ENCODE results near the gene FBLN5. TPM values are rescaled to one million over a fixed set of nuclear protein-coding genes. Genes with fewer than 3 reads are reported as not detected.
"Not testable (repeated sequence)": the region's sequence is repeated elsewhere in the genome, so short reads cannot be mapped to it uniquely, and the experiment has no call there.

FBLN5 gene
- polyA plus RNA-seq, 4 donors = 161 to 185 (median 168) TPM

- DNase-seq (ENCODE audit: low read depth in 4 of 4, low spot score in 3 of 4) = no peak
Measured at GRCh38 chr14:91869556-91869955, 77.9 kb downstream of the FBLN5 start.

GRCh38 chr14:91867316-91867988 is 80.0 kb downstream of the FBLN5 start, which contains the start of gene TC2N:
Gene TC2N, minus strand, starts transcription at chr14:91867536. Its CDS starts 53,767 bp downstream, at chr14:91813769.
- no peak for DNase-seq (ENCODE audit: low read depth in 4 of 4, low spot score in 3 of 4)

- DNase-seq (ENCODE audit: low read depth in 4 of 4, low spot score in 3 of 4) = no peak
Measured at GRCh38 chr14:91866511-91867295, 80.8 kb downstream of the FBLN5 start.

- DNase-seq (ENCODE audit: low read depth in 4 of 4, low spot score in 3 of 4) = no peak
Measured at GRCh38 chr14:91866061-91866460, 81.4 kb downstream of the FBLN5 start.

GRCh38 chr14:91862417-91862816 is 85.1 kb downstream of the FBLN5 start:
- DNase-seq (ENCODE audit: low read depth in 4 of 4, low spot score in 3 of 4) = no peak

- DNase-seq (ENCODE audit: low read depth in 4 of 4, low spot score in 3 of 4) = no peak
Measured at GRCh38 chr14:91861091-91861490, 86.4 kb downstream of the FBLN5 start.

GRCh38 chr14:91860238-91860637 is 87.3 kb downstream of the FBLN5 start:
- no peak for DNase-seq (ENCODE audit: low read depth in 4 of 4, low spot score in 3 of 4)

GRCh38 chr14:91858536-91859275 is 88.8 kb downstream of the FBLN5 start:
- DNase-seq (ENCODE audit: low read depth in 4 of 4, low spot score in 3 of 4) = no peak

- DNase-seq (ENCODE audit: low read depth in 4 of 4, low spot score in 3 of 4) = no peak
Measured at GRCh38 chr14:91857614-91858013, 89.9 kb downstream of the FBLN5 start.

GRCh38 chr14:91854327-91854934 is 93.1 kb downstream of the FBLN5 start:
- no peak for DNase-seq (ENCODE audit: low read depth in 4 of 4, low spot score in 3 of 4)

GRCh38 chr14:91851563-91851962 is 95.9 kb downstream of the FBLN5 start:
- DNase-seq (ENCODE audit: low read depth in 4 of 4, low spot score in 3 of 4) = no peak

- no peak for DNase-seq (ENCODE audit: low read depth in 4 of 4, low spot score in 3 of 4)
Measured at GRCh38 chr14:91848504-91849001, 98.9 kb downstream of the FBLN5 start.

GRCh38 chr14:91847693-91848092 is 99.8 kb downstream of the FBLN5 start:
- DNase-seq (ENCODE audit: low read depth in 4 of 4, low spot score in 3 of 4) = no peak

- no peak for DNase-seq (ENCODE audit: low read depth in 4 of 4, low spot score in 3 of 4)
Measured at GRCh38 chr14:91845652-91846051, 101.8 kb downstream of the FBLN5 start.

- DNase-seq (ENCODE audit: low read depth in 4 of 4, low spot score in 3 of 4) = not testable (repeated sequence)
Measured at GRCh38 chr14:91845056-91845455, 102.4 kb downstream of the FBLN5 start.

- DNase-seq (ENCODE audit: low read depth in 4 of 4, low spot score in 3 of 4) = no peak
Measured at GRCh38 chr14:91844029-91844428, 103.5 kb downstream of the FBLN5 start.

GRCh38 chr14:91843437-91843836 is 104.1 kb downstream of the FBLN5 start:
- DNase-seq (ENCODE audit: low read depth in 4 of 4, low spot score in 3 of 4) = no peak

GRCh38 chr14:91841065-91841464 is 106.4 kb downstream of the FBLN5 start:
- no peak for DNase-seq (ENCODE audit: low read depth in 4 of 4, low spot score in 3 of 4)

- DNase-seq (ENCODE audit: low read depth in 4 of 4, low spot score in 3 of 4) = no peak
Measured at GRCh38 chr14:91839749-91840148, 107.7 kb downstream of the FBLN5 start.

- no peak for DNase-seq (ENCODE audit: low read depth in 4 of 4, low spot score in 3 of 4)
Measured at GRCh38 chr14:91837076-91837475, 110.4 kb downstream of the FBLN5 start.

All from right renal pelvis (tissue), 4 donors.